ENCODE data around the gene SLC24A1. TPM values are rescaled to one million over a fixed set of nuclear protein-coding genes. Genes with fewer than 3 reads are reported as not detected.

SLC24A1 gene
- total RNA-seq (2012; rRNA removed) (3.6 and 3.9 TPM in 2 replicates), polyA plus RNA-seq (2012; rRNA removed) (3.8 and 4.9 TPM in 2 replicates), Bru-seq, nascent RNA (percentile 48 among the genes with signal in this experiment), BruChase-seq, experiment 1, labeled RNA remaining after a 6-hour chase (percentile 60 among the genes with signal in this experiment), BruChase-seq, experiment 2, labeled RNA remaining after a 2-hour chase (percentile 53 among the genes with signal in this experiment)
- polyA plus RNA-seq (2012; cell fraction: cytosol; rRNA removed), result 2.3 and 4.2 TPM in 2 replicates
- polyA plus RNA-seq (2012; cell fraction: nucleus; rRNA removed; ENCODE audit: low replicate concordance), result 2.7 and 5.6 TPM in 2 replicates
- long read RNA-seq, result 0 reads

DNA sequence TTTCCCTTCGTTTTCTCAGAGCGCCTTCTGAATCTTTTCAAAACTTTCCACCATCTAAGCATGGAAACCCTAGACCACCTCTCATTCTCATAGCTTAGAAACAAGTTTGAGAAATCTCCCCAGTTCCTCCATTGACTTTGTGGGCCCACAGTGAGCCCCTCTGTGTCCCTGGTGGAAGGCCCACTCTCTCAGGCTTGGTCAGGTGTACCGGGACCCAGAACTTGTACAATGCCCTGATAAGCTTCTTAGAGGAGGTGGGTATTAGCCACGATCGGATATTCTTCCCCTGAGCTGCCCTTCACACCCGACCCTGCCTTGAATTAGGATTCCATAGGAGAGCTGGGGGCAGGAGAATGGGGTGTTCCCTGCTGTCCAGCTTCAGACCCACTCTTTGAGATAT is at the start of gene SLC24A1:
Gene SLC24A1 (plus strand): TSS at position 301 of the 400 bp plus-strand sequence. CDS start 2,143 bp downstream, outside the sequence.
- H3K4ac ChIP-seq (ENCODE audit: low read depth, low read length), result no peak within 1 kb of the TSS
- H3K4me3 ChIP-seq (ENCODE audit: insufficient read depth, low read depth, low read length), result no peak within 1 kb of the TSS
- intact Hi-C loops (cut with micrococcal nuclease) (no loop called here), in situ Hi-C loops (cut with MboI; ENCODE audit: low sequenced_read_pairs) (loop anchor here (25.0 kb wide), 1 partner anchor 666 kb away; the partner anchor contains the start of gene DIS3L), dilution Hi-C loops (cut with HindIII; ENCODE audit: low sequenced_read_pairs, unreplicated experiment) (no loop called here)
- no peak within 1 kb of the TSS for H2AFZ ChIP-seq (replicated peaks; ENCODE audit: low read length, poor library complexity)
- ATAC-seq (ENCODE audit: low read depth) (no peak), DNase-seq (no peak)
- H2BK5ac ChIP-seq (ENCODE audit: low read depth, low read length, poor library complexity, severe bottlenecking), result no peak within 1 kb of the TSS
- H4K91ac ChIP-seq (ENCODE audit: insufficient read depth, low read depth, low read length), result no peak within 1 kb of the TSS
- H3K79me1 ChIP-seq (ENCODE audit: low read depth in 1 of 2, low read length in 2 of 2), result no peaks in the 10 kb centered on the region
- TF ChIP-seq POLR2A (IDR thresholded peaks at IDR 0.05; ENCODE audit: low read depth, low read length) (no peak), RAD21 (IDR thresholded peaks at IDR 0.05; ENCODE audit: low read length) (no peak), MAFK (IDR thresholded peaks at IDR 0.05; ENCODE audit: low read depth, low read length) (no peak), CEBPB (IDR thresholded peaks at IDR 0.05; ENCODE audit: low read depth, low read length) (no peak), CHD1 (IDR thresholded peaks at IDR 0.05; ENCODE audit: low read depth, low read length) (no peak), FOS (IDR thresholded peaks at IDR 0.05; ENCODE audit: low read depth, low read length) (no peak)
- TF ChIP-seq, protein P1, sequence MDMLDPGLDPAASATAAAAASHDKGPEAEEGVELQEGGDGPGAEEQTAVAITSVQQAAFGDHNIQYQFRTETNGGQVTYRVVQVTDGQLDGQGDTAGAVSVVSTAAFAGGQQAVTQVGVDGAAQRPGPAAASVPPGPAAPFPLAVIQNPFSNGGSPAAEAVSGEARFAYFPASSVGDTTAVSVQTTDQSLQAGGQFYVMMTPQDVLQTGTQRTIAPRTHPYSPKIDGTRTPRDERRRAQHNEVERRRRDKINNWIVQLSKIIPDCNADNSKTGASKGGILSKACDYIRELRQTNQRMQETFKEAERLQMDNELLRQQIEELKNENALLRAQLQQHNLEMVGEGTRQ (IDR thresholded peaks at IDR 0.05; ENCODE audit: low read depth, low read length), result no peak
- H4K5ac ChIP-seq (ENCODE audit: low read depth, low read length), result no peak within 1 kb of the TSS
- H3K36me3 ChIP-seq (ENCODE audit: control insufficient read depth, insufficient read depth, low read length), result no peaks in the 10 kb centered on the region; the same call in 1 of the 2 replicates
- no peak within 1 kb of the TSS for H2BK120ac ChIP-seq (ENCODE audit: low read depth, low read length)
- no peak within 1 kb of the TSS; the same call in 1 of the 2 replicates for H3K23ac ChIP-seq (ENCODE audit: low read depth, low read length)
- 83% methylated on average over 2 of the region's 6 CpGs; no CpG with 5 or more reads in 1 of the 2 experiments for WGBS, 2 experiments (ENCODE audit: extremely low coverage in 2 of 2, insufficient read length in 1 of 2)
- no peak within 1 kb of the TSS for H3K27ac ChIP-seq (ENCODE audit: insufficient read depth, low read length)
- no peaks in the 10 kb centered on the region for H4K20me1 ChIP-seq (ENCODE audit: insufficient read depth, low read length)
- no TSS peak for BruUV-seq (replicated peaks)
- H2AK5ac ChIP-seq (ENCODE audit: low read depth, low read length), result no peak within 1 kb of the TSS
- H3K14ac ChIP-seq (replicated peaks; ENCODE audit: low read depth, low read length), result no peak within 1 kb of the TSS
- H3K4me2 ChIP-seq (ENCODE audit: low read depth, low read length), result no peak within 1 kb of the TSS
- H3K9me1 ChIP-seq (ENCODE audit: insufficient read depth, low read length), result peaks cover 9% of the 10 kb centered on the region
- H2BK20ac ChIP-seq (ENCODE audit: low read depth, low read length), result no peak within 1 kb of the TSS
- POLR2A ChIA-PET (ENCODE audit: unreplicated experiment), result interaction anchor here (0.5 kb wide), 1 partner anchor 388 kb away, joined by 3 read pairs; no protein-coding TSS in a partner anchor
- no peak within 1 kb of the TSS for H2AK9ac ChIP-seq (replicated peaks; ENCODE audit: low read depth, low read length, poor library complexity)
- H3K18ac ChIP-seq (ENCODE audit: low read depth, low read length), result no peak within 1 kb of the TSS
- no peak within 1 kb of the TSS for H3K9ac ChIP-seq (ENCODE audit: low read depth, low read length)
- no peaks in the 10 kb centered on the region for H3K9me3 ChIP-seq (ENCODE audit: control insufficient read depth, insufficient read depth, low read length)
- no peak within 1 kb of the TSS for H2BK15ac ChIP-seq (ENCODE audit: low read depth, low read length)
- no peaks in the 10 kb centered on the region for H3K27me3 ChIP-seq (ENCODE audit: control insufficient read depth, insufficient read depth, low read length)
- no peaks in the 10 kb centered on the region for H3K4me1 ChIP-seq (ENCODE audit: control insufficient read depth, insufficient read depth, low read length)
- no peak within 1 kb of the TSS for H3K56ac ChIP-seq (ENCODE audit: extremely low read depth, insufficient read depth, low read length)
- CTCF ChIA-PET, result interaction anchor here (0.7 to 1.0 kb wide), 2 partner anchors 11 to 235 kb away, joined by 3 read pairs; partner anchors contain the start of gene INTS14
- H4K8ac ChIP-seq (ENCODE audit: low read depth in 2 of 2, low read length in 2 of 2), result no peak within 1 kb of the TSS
